Heart right ventricle (tissue), 16 donors: Measurements from ENCODE around the gene C20orf144. TPM values are rescaled to one million over a fixed set of nuclear protein-coding genes. Genes with fewer than 3 reads are reported as not detected.

Experiments used
- ATAC-seq, 8 donors: fragments of 200-7000 bp; cut with Tn5 transposase; one replicate each; pipeline ENCODE4 v1.9.1; 2020; ENCODE audit warnings: mild to moderate bottlenecking in 8 of 8, moderate library complexity in 8 of 8, moderate number of reproducible peaks in 1 of 8
- DNase-seq, 2 donors: peaks; one replicate each; pipeline ENCODE4 v3.0.0-alpha.2; 2020
- H3K27ac ChIP-seq, 10 donors: fragments of 200-600 bp; sonication (generic) in 2 of 10; one replicate each; pipeline versions ENCODE4 v1.5.0 to v1.8.0; 2020 to 2022; ENCODE audit warnings: mild to moderate bottlenecking in 3 of 10
- H3K27me3 ChIP-seq, 7 donors: fragments of 200-600 bp; one replicate each; pipeline ENCODE4 v1.8.0; 2021 to 2022; ENCODE audit warnings: mild to moderate bottlenecking in 2 of 7
- H3K36me3 ChIP-seq, 9 donors: fragments of 200-600 bp; sonication (generic) in 1 of 9; one replicate each; pipeline versions ENCODE4 v1.5.0 to v1.8.0; 2020 to 2022; ENCODE audit warnings: mild to moderate bottlenecking in 2 of 9
- H3K4me1 ChIP-seq, 9 donors: fragments of 200-600 bp; sonication (generic) in 1 of 9; one replicate each; pipeline versions ENCODE4 v1.5.0 to v1.8.0; 2020 to 2022; ENCODE audit warnings: mild to moderate bottlenecking in 4 of 9
- H3K4me3 ChIP-seq, 10 donors: fragments of 200-600 bp; sonication (generic) in 2 of 10; one replicate each; pipeline versions ENCODE4 v1.5.0 to v1.8.0; 2020 to 2022; ENCODE audit warnings: mild to moderate bottlenecking in 7 of 10, moderate library complexity in 2 of 10
- H3K9me3 ChIP-seq, 11 donors: fragments of 200-600 bp in 10 of 11; sonication (generic) in 2 of 11; one replicate each; pipeline versions ENCODE4 v1.5.0 to v1.8.0; 2013 to 2022; ENCODE audit warnings: mild to moderate bottlenecking in 2 of 11, control low read depth in 1 of 11, moderate library complexity in 1 of 11
- CTCF ChIP-seq, 9 donors: fragments of 200-600 bp; sonication (generic) in 2 of 9; IDR thresholded peaks; one replicate each; pipeline versions ENCODE4 v1.5.0 to v1.8.0; 2021 to 2022; ENCODE audit warnings: antibody characterized with exemption in 9 of 9, mild to moderate bottlenecking in 5 of 9, moderate library complexity in 1 of 9
- WGBS, 2 donors: extraction: QIAGEN DNeasy Blood & Tissue Kit; methylation state at CpG; one replicate each; pipeline ENCODE4 v1.1.7; 2013; ENCODE audit warnings: inconsistent platforms in 1 of 2; 5-methylcytosine and 5-hydroxymethylcytosine counted together
- intact Hi-C, 10 donors: fragments of 100-400 bp; cut with DNase I; formaldehyde crosslinking; loops; one replicate each; pipeline versions ENCODE4 v1.11.1 to v1.14.2; 2022
- polyA plus RNA-seq, 2 donors: library from polyadenylated mRNA; stranded (reverse); fragments of 200-250 nt; gene quantifications; one replicate each; pipeline ENCODE4 v1.2.3, GENCODE V29; 2013
- total RNA-seq, 10 donors: library from RNA; stranded (reverse); fragmentation: NEBNext Ultra II Directional in 3 of 10; extraction: Animal tissue kit (Norgen Biotek cat#: 25700) in 3 of 10; gene quantifications; one replicate each; pipeline versions ENCODE4 v1.2.1 to v1.2.4, GENCODE V29; 2021 to 2023
- donor health status: Arrhythmogenic right ventricular cardiomyopathy.
- donor health status: ischemic (EF 13 %, LVEDD 7.1; RV severe dilation, severe dysfunction).
- donor health status: healthy with polysubstance abuse.
- donor health status: DM: no; HTN: yes; CAD: no.
- donor health status: DM: no; HTN: no; CAD: no.
- donor health status: ischemic (EF 25% LVEDD 6.9; RV normal size, moderate dysfunction).
- donor health status: ischemic (EF 25% LVEDD 5.7; RV mildly dilated, moderate dysfunction).
- donor health status: healthy.
- donor health status: DM: yes; HTN: yes; CAD: no.
- donor health status: Ischemic cardiomyopathy.
- donor health status: ischemic (EF 35%, LVEDD 5.7; RV mildly dilated, moderate dysfunction).
- donor health status: nonischemic (EF 11% LVEDD 7.7; RV severe dilation, severe dysfunction).
- donor health status: DM: yes; HTN: yes; CAD: no.
- donor health status: PGD.
- donor health status: ischemic (EF 29% LVEDD 5.4; RV normal size, mild dysfunction).
- donor health status: nonischemic (EF 23%, LVEDD 6.1; RV moderate dilation, normal function).

The C20orf144 gene
- total and polyA plus RNA-seq, 12 donors, result 0.03 TPM; not detected in 11

DNA sequence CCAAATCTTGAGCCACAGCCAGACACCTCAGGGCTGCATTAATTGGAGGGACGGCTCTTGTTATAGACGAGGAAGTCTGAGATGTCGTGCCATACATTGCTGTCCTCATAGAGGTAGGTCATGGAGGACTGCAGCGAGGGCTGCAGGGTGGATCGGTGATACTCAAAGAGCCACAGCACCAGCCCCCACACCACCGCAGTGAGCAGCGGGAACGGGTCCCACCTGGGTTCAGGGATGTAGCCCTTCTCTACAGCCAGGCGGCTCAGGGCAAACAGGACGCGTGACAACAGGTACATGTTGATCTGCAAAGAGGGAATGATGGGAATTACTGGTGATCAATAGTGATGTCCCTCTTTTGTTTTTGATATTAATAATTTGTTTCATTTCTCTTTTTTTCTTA, 45.5 kb downstream of the C20orf144 start:
- ATAC-seq (no peak), DNase-seq (no peak)
- Histone ChIP-seq H3K4me1 (peaks cover 0 to 9% (median 0%) of the 10 kb centered on the region in 9 donors), H3K27ac (no peak overlapping the region), H3K4me3 (no peak overlapping the region), H3K9me3 (no peaks in the 10 kb centered on the region), H3K36me3 (peaks cover 0 to 76% (median 18%) of the 10 kb centered on the region in 9 donors), H3K27me3 (no peaks in the 10 kb centered on the region)
- TF ChIP-seq CTCF (IDR thresholded peaks at IDR 0.05), result no peak
- WGBS, 2 donors, result 92 to 93% methylated on average over 11 of the region's 11 CpGs
- intact Hi-C loops, result no loop called here

GRCh38 chr20:33709398-33709797, 47.3 kb downstream of the C20orf144 start:
- intact Hi-C loops, result no loop called here
- no peak for TF ChIP-seq CTCF (IDR thresholded peaks at IDR 0.05)
- H3K27me3 ChIP-seq, result no peaks in the 10 kb centered on the region
- DNase-seq, result no peak
- H3K27ac ChIP-seq, result no peak overlapping the region
- WGBS, 2 donors, result 85 to 91% methylated on average over 2 of the region's 2 CpGs
- no peak overlapping the region for H3K4me3 ChIP-seq
- H3K4me1 ChIP-seq, result no peaks in the 10 kb centered on the region
- peaks cover 0 to 88% (median 30%) of the 10 kb centered on the region in 9 donors for H3K36me3 ChIP-seq
- H3K9me3 ChIP-seq, result no peaks in the 10 kb centered on the region
- no peak for ATAC-seq

DNA sequence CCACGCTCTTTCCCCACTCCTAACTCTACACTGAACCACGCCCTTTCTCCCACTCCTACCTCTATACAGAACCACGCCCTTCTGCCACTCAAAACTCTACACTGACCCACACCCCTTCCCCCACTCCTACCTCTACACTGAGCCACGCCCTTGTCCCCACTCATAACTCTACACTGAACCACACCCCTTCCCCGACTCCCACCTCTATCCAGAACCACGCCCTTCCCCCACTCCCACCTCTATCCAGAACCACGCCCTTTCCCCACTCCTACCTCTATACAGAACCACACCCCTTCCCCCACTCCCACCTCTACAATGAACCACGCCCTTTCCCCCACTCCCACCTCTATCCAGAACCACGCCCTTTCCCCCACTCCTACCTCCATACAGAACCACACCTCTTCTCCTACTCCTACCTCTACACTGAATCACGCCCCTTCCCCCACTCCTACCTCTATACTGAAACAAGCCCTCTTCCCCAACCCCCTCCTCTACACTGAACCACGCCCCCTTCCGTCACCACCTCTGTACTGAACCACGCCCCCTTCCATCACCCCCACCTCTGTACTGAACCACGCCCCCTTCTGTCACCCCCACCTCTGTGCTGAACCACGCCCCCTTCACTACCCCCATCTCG, 47.9 kb downstream of the C20orf144 start:
- no peaks in the 10 kb centered on the region for H3K27me3 ChIP-seq
- no peak overlapping the region for H3K27ac ChIP-seq
- H3K36me3 ChIP-seq, result peaks cover 0 to 88% (median 30%) of the 10 kb centered on the region in 9 donors
- DNase-seq (no peak), ATAC-seq (peak in 1 of 8 donors; percentile 27)
- TF ChIP-seq CTCF (IDR thresholded peaks at IDR 0.05), result no peak
- H3K4me1 ChIP-seq, result no peaks in the 10 kb centered on the region
- 88 to 89% methylated on average over 16 of the region's 16 CpGs for WGBS, 2 donors
- no peaks in the 10 kb centered on the region for H3K9me3 ChIP-seq
- H3K4me3 ChIP-seq, result no peak overlapping the region
- intact Hi-C loops, result no loop called here

DNA sequence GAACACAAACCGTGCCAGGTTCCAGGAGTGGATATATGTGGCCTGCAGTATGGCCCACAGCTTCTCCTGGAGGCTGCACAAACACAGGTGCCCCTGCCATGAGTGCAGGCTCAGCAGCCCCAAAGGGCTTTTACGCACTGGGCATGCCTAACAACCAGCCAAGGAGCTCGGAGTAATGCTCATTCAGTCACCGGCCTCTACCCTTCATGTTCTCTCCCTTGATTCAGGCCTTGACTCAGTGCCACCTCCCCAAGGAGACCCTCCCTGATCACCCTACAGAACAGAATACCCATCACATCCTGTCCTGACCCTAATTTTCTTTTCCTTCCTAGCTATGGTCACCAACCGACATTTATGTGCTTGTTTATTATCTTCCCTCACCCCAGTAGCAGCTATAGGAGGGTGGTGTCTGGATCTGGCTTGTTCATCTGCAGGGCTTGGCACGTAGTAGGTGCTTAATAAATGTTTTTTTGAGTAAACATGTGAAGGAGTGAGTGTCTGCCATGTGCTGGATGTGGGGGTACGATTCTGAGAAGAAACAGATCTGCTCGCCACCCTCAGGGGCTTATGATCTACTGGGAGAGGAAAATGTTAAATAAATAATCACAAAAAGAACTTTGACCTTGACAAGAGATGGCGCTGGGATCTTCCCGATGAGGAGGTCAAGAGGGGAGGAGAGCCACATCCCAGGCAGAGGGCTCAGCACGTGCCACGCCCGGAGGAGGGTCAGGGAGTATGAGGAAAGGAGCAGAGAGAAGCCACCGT, 48.7 kb downstream of the C20orf144 start:
- Histone ChIP-seq H3K4me3 (no peak overlapping the region), H3K27ac (no peak overlapping the region), H3K27me3 (no peaks in the 10 kb centered on the region), H3K4me1 (no peaks in the 10 kb centered on the region), H3K36me3 (peaks cover 0 to 82% (median 30%) of the 10 kb centered on the region in 9 donors), H3K9me3 (no peaks in the 10 kb centered on the region)
- 78 to 81% methylated on average over 14 of the region's 14 CpGs for WGBS, 2 donors
- no peak for DNase-seq
- intact Hi-C loops, result no loop called here
- no peak for TF ChIP-seq CTCF (IDR thresholded peaks at IDR 0.05)
- ATAC-seq, result peak in 1 of 8 donors; percentile 20
